Activated T-helper 1 cell treated with Interleukin-2 at 50 U/mL for 16 hours (primary cell): ENCODE measurements around the gene CCDC30.

Experiments used
- DNase-seq: peaks from one replicate; pipeline ENCODE4 v3.0.0-alpha.2; 2020; ENCODE audit warnings: low read depth

The CCDC30 gene

GRCh38 chr1:42692461-42692860 is 229.4 kb downstream of the CCDC30 start:
- no peak for DNase-seq

GRCh38 chr1:42692911-42693310 is 229.8 kb downstream of the CCDC30 start:
- DNase-seq: no peak

- no peak for DNase-seq
Measured at GRCh38 chr1:42698081-42698813, 235.2 kb downstream of the CCDC30 start.

GRCh38 chr1:42700006-42700405 is 236.9 kb downstream of the CCDC30 start:
- DNase-seq: no peak

- no peak for DNase-seq
Measured at GRCh38 chr1:42703888-42704464, 240.9 kb downstream of the CCDC30 start.
